GM12874 (cell line): ENCODE results near the gene ASB10.

Source experiments
- CTCF ChIP-seq: IDR thresholded peaks from 2 replicates; pipeline ENCODE4 v1.5.1; 2011; ENCODE audit warnings: low read depth, mild to moderate bottlenecking, control low read depth, low read length, moderate library complexity; ENCODE audit not compliant: insufficient read depth

ASB10 gene

GRCh38 chr7:151192002-151192539 lies 5.0 kb upstream of the ASB10 start:
- no peak for TF ChIP-seq CTCF

GRCh38 chr7:151191544-151191943 lies 4.5 kb upstream of the ASB10 start:
- TF ChIP-seq CTCF: no peak

DNA sequence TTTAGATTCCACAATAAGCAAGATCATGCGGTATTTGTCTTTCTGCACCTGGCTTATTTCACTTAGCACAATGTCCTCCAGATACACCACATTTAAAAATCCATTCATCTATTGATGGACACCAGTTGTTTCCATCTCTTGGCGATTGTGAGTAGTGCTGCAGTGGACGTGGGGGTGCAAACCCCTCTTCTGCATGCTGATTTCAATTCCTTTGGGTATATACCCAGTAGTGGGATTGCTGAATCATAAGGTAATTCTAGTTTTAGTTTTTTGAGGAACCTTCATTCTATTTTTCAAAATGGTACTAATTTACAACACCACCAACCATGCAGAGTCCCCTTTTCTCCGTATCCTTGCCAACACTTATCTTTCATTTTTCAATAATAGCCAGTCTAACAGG lies 2.0 kb upstream of the ASB10 start:
- TF ChIP-seq CTCF: no peak

- TF ChIP-seq CTCF: no peak
Measured at GRCh38 chr7:151188252-151188542, 1.1 kb upstream of the ASB10 start.

DNA sequence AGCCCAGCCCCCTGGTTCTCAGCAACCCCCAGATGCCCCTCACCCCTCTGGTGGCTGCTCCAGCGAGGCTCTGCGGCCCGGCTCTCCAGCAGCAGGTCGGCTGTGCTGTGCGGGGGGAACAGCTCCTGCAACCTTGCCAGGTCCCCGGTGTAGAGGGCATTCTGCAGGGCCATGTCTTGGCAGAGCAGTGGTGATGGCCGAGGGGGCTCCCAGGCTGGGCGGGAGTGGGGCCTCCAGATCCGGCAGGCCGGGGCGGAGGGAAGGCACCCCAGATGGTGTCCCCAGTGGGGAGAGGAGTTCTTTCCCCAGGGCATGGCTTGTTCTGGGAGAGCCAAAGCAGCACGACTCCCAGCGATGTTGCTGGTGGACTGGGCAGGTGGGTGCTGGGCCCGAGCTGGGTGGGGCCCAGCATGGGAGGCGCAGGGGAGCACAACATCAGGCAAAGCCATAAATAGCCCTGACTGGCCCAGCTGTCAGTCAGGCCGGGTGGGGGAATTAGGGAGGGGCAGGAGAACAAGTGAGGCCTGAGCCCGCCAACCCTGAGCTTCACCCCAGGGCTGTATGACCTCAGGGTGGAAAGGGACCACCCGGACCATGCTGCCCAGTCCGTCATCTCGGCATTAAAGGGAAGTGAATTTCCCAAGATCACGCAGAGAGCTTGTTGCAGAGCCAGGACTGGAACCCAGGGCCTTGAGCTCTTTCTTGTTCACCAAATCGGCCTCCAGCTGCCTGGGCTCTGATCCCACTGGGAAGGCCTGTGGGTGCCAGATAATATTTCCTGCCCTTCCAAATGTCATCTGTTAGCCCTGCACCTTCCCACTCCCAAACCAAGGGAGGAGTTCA lies 580 bp upstream of the ASB10 start:
- TF ChIP-seq CTCF: no peak

DNA sequence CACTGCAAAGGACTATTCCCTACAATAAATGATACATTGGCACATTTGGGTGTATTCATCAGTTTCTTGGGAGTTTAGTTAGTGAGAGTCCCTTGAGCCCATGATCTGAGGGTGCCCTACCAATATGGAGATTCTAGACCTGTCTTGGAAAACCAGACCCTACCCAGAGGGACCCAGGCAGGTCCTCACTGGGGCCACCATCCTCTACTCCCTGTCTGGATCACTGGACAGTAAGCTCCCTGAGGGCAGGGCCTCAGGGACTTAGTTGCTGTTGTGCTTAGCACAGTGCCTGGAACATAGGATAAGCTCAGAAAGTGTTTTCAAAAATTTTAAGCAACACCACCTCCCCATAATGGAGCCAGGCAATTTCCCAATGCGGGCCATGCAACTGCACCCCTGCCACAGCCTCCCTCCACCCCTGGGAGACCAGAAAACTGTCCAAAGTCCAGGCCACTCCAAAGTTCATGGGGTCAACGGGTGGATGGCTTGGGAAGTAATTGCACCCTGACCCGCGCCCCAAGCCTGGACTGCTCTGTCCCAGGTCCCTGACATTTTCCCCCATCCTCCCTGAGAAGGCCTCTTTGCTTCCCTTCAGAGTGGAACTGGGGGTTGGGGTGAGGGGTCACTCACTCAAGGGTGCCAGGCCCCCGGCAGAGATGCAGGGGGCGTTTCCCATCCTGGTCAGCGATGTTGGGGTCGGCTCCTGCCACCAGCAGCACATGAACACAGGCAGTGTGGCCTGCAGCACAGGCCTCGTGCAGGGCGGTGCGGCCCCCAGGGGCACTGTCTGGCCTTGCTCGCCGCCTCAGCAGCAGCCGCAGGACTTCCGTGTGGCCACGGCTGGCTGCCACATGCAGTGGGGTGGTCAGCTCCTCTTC lies 1.0 kb downstream of the ASB10 start:
- no peak for TF ChIP-seq CTCF

DNA sequence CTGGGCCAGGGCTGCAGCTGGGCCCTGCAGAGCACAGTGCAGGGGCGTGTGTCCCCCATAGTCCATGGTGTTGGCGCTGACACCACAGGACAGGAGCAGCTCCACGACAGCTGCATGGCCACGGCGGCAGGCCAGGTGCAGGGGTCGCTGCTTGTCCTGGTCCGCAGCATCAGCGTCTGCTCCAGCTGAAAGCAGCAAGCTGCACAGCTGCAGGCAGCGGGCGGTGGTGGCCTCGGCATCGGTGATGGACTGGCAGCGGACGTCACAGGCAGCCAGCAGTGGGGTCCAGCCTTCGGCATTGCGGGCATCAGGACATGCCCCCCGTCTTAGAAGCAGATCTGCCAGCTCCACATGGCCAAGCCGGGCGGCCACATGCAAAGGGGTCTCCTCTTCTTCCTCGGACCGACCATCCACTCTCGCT lies 6.0 kb downstream of the ASB10 start:
- no peak for TF ChIP-seq CTCF
